ENCODE measurements around the gene TMEM41A.

- TF ChIP-seq CTCF (IDR thresholded peaks at IDR 0.05 in 8 of 11, conservative IDR thresholded peaks at IDR 0.05 in 3 of 11), result no peak
- TF ChIP-seq POLR2A (IDR thresholded peaks at IDR 0.05), result no peak
- no peak for TF ChIP-seq POLR2AphosphoS5 (IDR thresholded peaks at IDR 0.05)
Observed at GRCh38 chr3:185470323-185470722, 28.5 kb downstream of the TMEM41A start.
